ENCODE results near the gene ADCY4. TPM values are rescaled to one million over a fixed set of nuclear protein-coding genes. Genes with fewer than 3 reads are reported as not detected.
A peak's percentile ranks its signal among the peaks of the same experiment; 100 is the strongest.

Gene ADCY4
- total RNA-seq, 1 experiment from 2014 or later = 0.04 TPM

DNA sequence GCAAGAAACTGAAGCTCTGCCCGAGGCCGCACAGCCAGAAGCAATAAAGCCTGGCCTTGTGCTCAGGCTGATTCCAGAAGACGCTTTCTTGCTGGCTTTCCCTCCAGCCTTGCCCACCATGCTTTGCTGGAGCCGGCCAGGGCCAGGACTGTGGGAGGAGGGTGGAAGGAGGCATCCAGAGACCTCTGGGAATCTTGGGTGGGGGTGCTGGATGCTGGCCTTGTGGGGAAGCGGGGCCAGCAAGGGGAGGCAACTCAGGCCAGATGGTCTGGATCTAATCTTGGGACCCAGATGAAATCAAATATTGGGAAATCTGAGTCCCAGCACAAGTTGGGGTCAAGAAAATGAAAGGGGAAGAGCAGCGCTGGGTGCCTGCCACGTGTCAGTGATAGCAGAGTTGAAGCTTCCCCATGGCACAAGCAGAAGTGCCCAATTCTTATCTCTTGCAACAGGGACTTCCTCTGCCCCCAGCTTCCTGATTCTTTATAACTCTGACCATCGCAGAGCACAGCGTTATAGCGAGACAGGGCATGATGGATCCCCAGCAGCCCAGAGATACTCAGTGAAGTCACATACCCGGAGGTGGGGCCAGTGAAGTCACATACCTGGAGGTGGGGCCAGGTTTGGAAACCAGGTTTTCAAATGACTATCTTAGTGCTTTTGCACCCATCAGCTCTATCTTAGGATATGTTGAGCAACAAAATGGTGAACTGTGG is 57.1 kb downstream of the ADCY4 start:
- TF ChIP-seq, protein P1, sequence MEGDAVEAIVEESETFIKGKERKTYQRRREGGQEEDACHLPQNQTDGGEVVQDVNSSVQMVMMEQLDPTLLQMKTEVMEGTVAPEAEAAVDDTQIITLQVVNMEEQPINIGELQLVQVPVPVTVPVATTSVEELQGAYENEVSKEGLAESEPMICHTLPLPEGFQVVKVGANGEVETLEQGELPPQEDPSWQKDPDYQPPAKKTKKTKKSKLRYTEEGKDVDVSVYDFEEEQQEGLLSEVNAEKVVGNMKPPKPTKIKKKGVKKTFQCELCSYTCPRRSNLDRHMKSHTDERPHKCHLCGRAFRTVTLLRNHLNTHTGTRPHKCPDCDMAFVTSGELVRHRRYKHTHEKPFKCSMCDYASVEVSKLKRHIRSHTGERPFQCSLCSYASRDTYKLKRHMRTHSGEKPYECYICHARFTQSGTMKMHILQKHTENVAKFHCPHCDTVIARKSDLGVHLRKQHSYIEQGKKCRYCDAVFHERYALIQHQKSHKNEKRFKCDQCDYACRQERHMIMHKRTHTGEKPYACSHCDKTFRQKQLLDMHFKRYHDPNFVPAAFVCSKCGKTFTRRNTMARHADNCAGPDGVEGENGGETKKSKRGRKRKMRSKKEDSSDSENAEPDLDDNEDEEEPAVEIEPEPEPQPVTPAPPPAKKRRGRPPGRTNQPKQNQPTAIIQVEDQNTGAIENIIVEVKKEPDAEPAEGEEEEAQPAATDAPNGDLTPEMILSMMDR (conservative IDR thresholded peaks at IDR 0.05; ENCODE audit: low read depth, low read length) = no peak
- TF ChIP-seq EZH2 (IDR thresholded peaks at IDR 0.05; ENCODE audit: low read length, unreplicated experiment) (no peak), EZH2phosphoT487 (IDR thresholded peaks at IDR 0.05; ENCODE audit: borderline replicate concordance, low read length) (no peak)
- Histone ChIP-seq H3K4me1 (ENCODE audit: insufficient read depth, low read length) (peaks cover 16% of the 10 kb centered on the region), H3K27ac (ENCODE audit: low read length) (no peak overlapping the region), H3K4me2 (ENCODE audit: low read length) (no peak overlapping the region), H3K9ac (ENCODE audit: low read length) (no peak overlapping the region), H3K36me3 (ENCODE audit: low read depth, low read length) (no peaks in the 10 kb centered on the region), H4K20me1 (ENCODE audit: low read length) (no peaks in the 10 kb centered on the region), H3K27me3 (ENCODE audit: low read length) (no peaks in the 10 kb centered on the region), H3K4me3 (ENCODE audit: low read length) (no peak overlapping the region), H3F3A (ENCODE audit: low read length, unreplicated experiment) (no peaks in the 10 kb centered on the region), H2AFZ (ENCODE audit: low read length) (no peak overlapping the region), H3K9me3 (ENCODE audit: low read length) (no peaks in the 10 kb centered on the region), H3K9me2 (replicated peaks; ENCODE audit: low read length) (no peaks in the 10 kb centered on the region), H3K79me2 (ENCODE audit: low read length) (no peaks in the 10 kb centered on the region)
- ChIA-PET CTCF (no interaction called here), POLR2A (ENCODE audit: unreplicated experiment) (no interaction called here)
- DNase-seq = no peak
- intact Hi-C loops (cut with micrococcal nuclease) = no loop called here
- ATAC-seq = no peak
- BruUV-seq (replicated peaks) = no TSS peak

DNA sequence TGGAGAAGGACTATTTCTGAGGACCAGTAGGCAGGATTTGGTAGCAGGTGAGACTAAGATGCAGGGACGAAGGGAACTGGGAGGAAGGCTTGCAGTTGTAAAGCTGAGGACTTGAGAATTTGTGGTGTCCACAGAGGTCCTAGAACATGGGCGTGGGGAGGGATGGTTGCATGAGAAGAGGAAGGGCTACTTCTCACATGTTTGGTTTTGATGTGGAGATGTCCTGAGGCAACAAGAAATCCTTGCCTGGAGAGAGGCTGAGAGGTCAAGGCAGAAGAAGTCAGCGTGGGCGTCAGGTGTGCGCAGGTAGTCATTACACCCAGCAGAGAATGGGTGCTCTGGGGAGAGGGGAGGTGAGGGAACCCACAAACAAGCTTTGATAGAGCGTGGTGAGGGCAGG is 57.8 kb downstream of the ADCY4 start:
- ChIA-PET POLR2A (ENCODE audit: unreplicated experiment) (no interaction called here), CTCF (no interaction called here)
- BruUV-seq (replicated peaks) = no TSS peak
- DNase-seq (no peak), ATAC-seq (no peak)
- Histone ChIP-seq H3K9me2 (replicated peaks; ENCODE audit: low read length) (no peaks in the 10 kb centered on the region), H4K20me1 (ENCODE audit: low read length) (no peaks in the 10 kb centered on the region), H3F3A (ENCODE audit: low read length, unreplicated experiment) (no peaks in the 10 kb centered on the region), H3K27ac (ENCODE audit: low read length) (no peak overlapping the region), H3K4me3 (ENCODE audit: low read length) (no peak overlapping the region), H3K36me3 (ENCODE audit: low read depth, low read length) (no peaks in the 10 kb centered on the region), H2AFZ (ENCODE audit: low read length) (no peak overlapping the region), H3K79me2 (ENCODE audit: low read length) (no peaks in the 10 kb centered on the region), H3K9me3 (ENCODE audit: low read length) (no peaks in the 10 kb centered on the region), H3K4me2 (ENCODE audit: low read length) (no peak overlapping the region), H3K9ac (ENCODE audit: low read length) (no peak overlapping the region), H3K27me3 (ENCODE audit: low read length) (no peaks in the 10 kb centered on the region), H3K4me1 (ENCODE audit: insufficient read depth, low read length) (peaks cover 17% of the 10 kb centered on the region)
- intact Hi-C loops (cut with micrococcal nuclease) = no loop called here
- no peak for TF ChIP-seq EZH2 (IDR thresholded peaks at IDR 0.05; ENCODE audit: low read length, unreplicated experiment)

DNA sequence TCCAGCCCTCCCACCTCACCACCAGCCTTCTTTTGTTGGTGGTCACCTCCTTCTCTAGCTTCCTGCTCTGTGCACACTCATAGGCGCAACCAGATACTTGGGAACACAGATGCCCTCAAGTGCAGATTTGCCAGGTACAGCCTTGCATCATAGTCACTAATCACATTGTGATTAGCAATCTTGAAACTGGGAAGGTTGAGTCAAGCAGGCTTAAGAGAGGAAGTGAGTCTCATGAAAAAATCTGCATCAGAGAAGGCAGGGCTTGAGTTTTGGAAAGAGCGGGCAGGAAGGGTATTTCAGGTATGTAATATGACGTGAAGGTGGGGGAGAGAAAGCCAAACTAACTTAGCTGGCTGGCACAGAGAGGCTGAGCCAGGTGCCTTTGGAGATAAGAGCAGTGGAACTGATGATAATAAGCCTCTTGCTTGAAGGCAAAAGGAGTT is 60.7 kb downstream of the ADCY4 start:
- Histone ChIP-seq H3K9ac (ENCODE audit: low read length) (no peak overlapping the region), H3K4me1 (ENCODE audit: insufficient read depth, low read length) (peaks cover 24% of the 10 kb centered on the region), H3K4me2 (ENCODE audit: low read length) (peak overlapping the region; percentile 29), H3F3A (ENCODE audit: low read length, unreplicated experiment) (no peaks in the 10 kb centered on the region), H3K27ac (ENCODE audit: low read length) (peak overlapping the region; percentile 29; the same call in 1 of the 2 replicates), H4K20me1 (ENCODE audit: low read length) (no peaks in the 10 kb centered on the region), H2AFZ (ENCODE audit: low read length) (peak overlapping the region; percentile 27; the same call in 1 of the 2 replicates), H3K9me3 (ENCODE audit: low read length) (no peaks in the 10 kb centered on the region), H3K36me3 (ENCODE audit: low read depth, low read length) (no peaks in the 10 kb centered on the region), H3K9me2 (replicated peaks; ENCODE audit: low read length) (no peaks in the 10 kb centered on the region), H3K4me3 (ENCODE audit: low read length) (no peak overlapping the region), H3K27me3 (ENCODE audit: low read length) (no peaks in the 10 kb centered on the region), H3K79me2 (ENCODE audit: low read length) (no peaks in the 10 kb centered on the region)
- ChIA-PET POLR2A (ENCODE audit: unreplicated experiment) (no interaction called here), CTCF (interaction anchor here (1.0 kb wide), 1 partner anchor 32 kb away, joined by 7 read pairs; the partner anchor contains the start of gene TINF2)
- DNase-seq (peak; percentile 78), ATAC-seq (no peak)
- TF ChIP-seq, protein P1 (conservative IDR thresholded peaks at IDR 0.05; ENCODE audit: low read depth, low read length) = no peak
- TF ChIP-seq EZH2 (IDR thresholded peaks at IDR 0.05; ENCODE audit: low read length, unreplicated experiment) (no peak), EZH2phosphoT487 (IDR thresholded peaks at IDR 0.05; ENCODE audit: borderline replicate concordance, low read length) (no peak)
- no TSS peak for BruUV-seq (replicated peaks)
- intact Hi-C loops (cut with micrococcal nuclease) = no loop called here
